Endodermal cell (in vitro differentiated cells): Measurements from ENCODE around the gene SMCP. TPM values are rescaled to one million over a fixed set of nuclear protein-coding genes. Genes with fewer than 3 reads are reported as not detected.

Experiments used
- DNase-seq: peaks from one replicate; pipeline ENCODE4 v3.0.0-alpha.2; 2017
- H3K27ac ChIP-seq: 2 replicates; pipeline ENCODE4 v1.5.1; 2013; ENCODE audit warnings: mild to moderate bottlenecking, low read depth, low read length, moderate library complexity
- H3K27me3 ChIP-seq: 2 replicates; pipeline ENCODE4 v1.6.1; 2013; ENCODE audit warnings: mild to moderate bottlenecking, low read length, moderate library complexity; ENCODE audit not compliant: insufficient read depth, control insufficient read depth, poor library complexity, severe bottlenecking
- H3K36me3 ChIP-seq: 2 replicates; pipeline ENCODE4 v1.7.0; 2013; ENCODE audit warnings: mild to moderate bottlenecking, low read length, moderate library complexity; ENCODE audit not compliant: control insufficient read depth, insufficient read depth
- H3K4me1 ChIP-seq: one replicate; pipeline ENCODE4 v1.7.0; 2013; ENCODE audit warnings: low read length; ENCODE audit not compliant: control insufficient read depth, insufficient read depth
- H3K4me3 ChIP-seq: 2 replicates; pipeline ENCODE4 v1.5.1; 2013; ENCODE audit warnings: mild to moderate bottlenecking, low read length, moderate library complexity
- H3K9ac ChIP-seq: 2 replicates; pipeline ENCODE4 v1.6.1; 2013; ENCODE audit warnings: mild to moderate bottlenecking, low read length, moderate library complexity; ENCODE audit not compliant: poor library complexity, severe bottlenecking; ENCODE audit errors: extremely low read depth
- H3K9me3 ChIP-seq: 2 replicates; pipeline ENCODE4 v1.6.1; 2013; ENCODE audit warnings: mild to moderate bottlenecking, low read length, moderate library complexity; ENCODE audit not compliant: control insufficient read depth
- H3K27ac Mint-ChIP-seq: 2 replicates; pipeline ENCODE4 v1.8.0; 2020; ENCODE audit warnings: mixed read lengths
- H3K27me3 Mint-ChIP-seq: 2 replicates; pipeline ENCODE4 v1.8.0; 2021; ENCODE audit warnings: mild to moderate bottlenecking, mixed read lengths; ENCODE audit not compliant: insufficient read depth
- H3K36me3 Mint-ChIP-seq: 2 replicates; pipeline ENCODE4 v1.8.0; 2020; ENCODE audit warnings: low read depth, mixed read lengths
- H3K4me1 Mint-ChIP-seq: 2 replicates; pipeline ENCODE4 v1.8.0; 2020; ENCODE audit warnings: mixed read lengths
- H3K4me3 Mint-ChIP-seq: 2 replicates; pipeline ENCODE4 v1.8.0; 2020; ENCODE audit warnings: mild to moderate bottlenecking, moderate library complexity, mixed read lengths
- H3K9me3 Mint-ChIP-seq: 2 replicates; pipeline ENCODE4 v1.8.0; 2020; ENCODE audit warnings: mild to moderate bottlenecking, mixed read lengths
- CTCF ChIP-seq: fragments of 200-600 bp; sonication (generic); conservative IDR thresholded peaks from 2 replicates; pipeline ENCODE4 v1.5.0; 2021; ENCODE audit warnings: antibody characterized with exemption, mild to moderate bottlenecking
- WGBS, 2 experiments: methylation state at CpG; one replicate each; pipeline versions ENCODE4 v1.1.5 to v1.1.7; 2013; ENCODE audit warnings: missing lambda C conversion rate in 2 of 2, mixed read lengths in 1 of 2; ENCODE audit not compliant: insufficient coverage in 1 of 2, insufficient read length in 1 of 2; 5-methylcytosine and 5-hydroxymethylcytosine counted together
- total RNA-seq, 2 donors: library from RNA; stranded (reverse); fragmentation: NEBNext Ultra II Directional in 1 of 2; extraction: Animal tissue kit (Norgen Biotek cat#: 25700) in 1 of 2; gene quantifications; 2 replicates in 1 of 2; 3 replicates in 1 of 2; pipeline ENCODE4 v1.2.1, GENCODE V29; 2021

Gene SMCP
- total RNA-seq, 2 donors from 2014 or later: not detected

- H3K27me3 ChIP-seq: no peaks in the 10 kb centered on the region
- H3K4me1 Mint-ChIP-seq: no peaks in the 10 kb centered on the region
- no peak overlapping the region for H3K9ac ChIP-seq
- no peaks in the 10 kb centered on the region for H3K36me3 Mint-ChIP-seq
- H3K4me1 ChIP-seq: no peaks in the 10 kb centered on the region
- H3K27me3 Mint-ChIP-seq: peaks cover 3% of the 10 kb centered on the region
- peaks cover 86% of the 10 kb centered on the region for H3K9me3 Mint-ChIP-seq
- H3K4me3 Mint-ChIP-seq: no peak overlapping the region
- no peak for TF ChIP-seq CTCF
- H3K36me3 ChIP-seq: no peaks in the 10 kb centered on the region
- no peak for DNase-seq
- WGBS, 2 experiments: 0 to 31% methylated on average over 1 to 3 of the region's 3 CpGs
- H3K4me3 ChIP-seq: no peak overlapping the region
- H3K27ac ChIP-seq: no peak overlapping the region
- peaks cover 39% of the 10 kb centered on the region for H3K9me3 ChIP-seq
- H3K27ac Mint-ChIP-seq: no peak overlapping the region
Measured at GRCh38 chr1:152886085-152886484, 8.0 kb downstream of the SMCP start.

- Histone ChIP-seq H3K27ac (no peak overlapping the region), H3K9me3 (peaks cover 43% of the 10 kb centered on the region), H3K4me1 (no peaks in the 10 kb centered on the region), H3K9ac (no peak overlapping the region), H3K36me3 (no peaks in the 10 kb centered on the region), H3K4me3 (no peak overlapping the region), H3K27me3 (no peaks in the 10 kb centered on the region)
- peaks cover 3% of the 10 kb centered on the region for H3K27me3 Mint-ChIP-seq
- no peak overlapping the region for H3K4me3 Mint-ChIP-seq
- H3K27ac Mint-ChIP-seq: no peak overlapping the region
- H3K9me3 Mint-ChIP-seq: peaks cover 91% of the 10 kb centered on the region
- H3K4me1 Mint-ChIP-seq: no peaks in the 10 kb centered on the region
- peaks cover 2% of the 10 kb centered on the region for H3K36me3 Mint-ChIP-seq
- TF ChIP-seq CTCF: no peak
- WGBS, 2 experiments: 51% methylated on average over 8 of the region's 8 CpGs; no CpG with 5 or more reads in 1 of the 2 experiments
- DNase-seq: no peak
Measured at GRCh38 chr1:152886758-152887409, 8.8 kb downstream of the SMCP start.

DNA sequence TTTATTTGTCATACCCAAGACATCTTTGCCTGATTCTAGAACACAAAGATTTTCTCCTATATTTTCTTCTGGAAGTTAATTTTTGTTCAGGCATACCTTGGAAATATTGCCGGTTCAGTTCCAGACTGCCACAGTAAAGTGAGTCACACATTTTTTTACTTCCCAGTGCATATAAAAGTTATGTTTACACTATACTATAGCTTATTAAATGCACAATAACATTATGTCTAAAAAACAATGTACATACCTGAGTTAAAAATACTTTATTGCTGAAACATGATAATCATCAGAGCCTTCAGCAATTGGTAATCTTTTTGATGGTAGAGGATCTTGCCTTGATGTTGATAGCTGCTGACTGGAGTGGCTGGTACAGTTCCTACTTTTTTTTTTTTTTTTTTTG, 10.0 kb downstream of the SMCP start:
- no peaks in the 10 kb centered on the region for H3K4me1 ChIP-seq
- Mint-ChIP-seq H3K4me3 (no peak overlapping the region), H3K36me3 (peaks cover 2% of the 10 kb centered on the region), H3K27me3 (no peaks in the 10 kb centered on the region), H3K27ac (no peak overlapping the region), H3K9me3 (peaks cover 89% of the 10 kb centered on the region), H3K4me1 (no peaks in the 10 kb centered on the region)
- TF ChIP-seq CTCF: no peak
- no peak overlapping the region for H3K27ac ChIP-seq
- peaks cover 55% of the 10 kb centered on the region for H3K9me3 ChIP-seq
- H3K9ac ChIP-seq: no peak overlapping the region
- no peak overlapping the region for H3K4me3 ChIP-seq
- H3K36me3 ChIP-seq: no peaks in the 10 kb centered on the region
- no peak for DNase-seq
- 100% methylated on average over 1 of the region's 1 CpG; no CpG with 5 or more reads in 1 of the 2 experiments for WGBS, 2 experiments
- H3K27me3 ChIP-seq: no peaks in the 10 kb centered on the region
